NCI-H774 (cell line): ENCODE measurements around the gene SFXN3.

Experiments
- DNase-seq: peaks from one replicate; lab custom pipeline; 2025; lab: John Stamatoyannopoulos, UW

SFXN3 gene

DNA sequence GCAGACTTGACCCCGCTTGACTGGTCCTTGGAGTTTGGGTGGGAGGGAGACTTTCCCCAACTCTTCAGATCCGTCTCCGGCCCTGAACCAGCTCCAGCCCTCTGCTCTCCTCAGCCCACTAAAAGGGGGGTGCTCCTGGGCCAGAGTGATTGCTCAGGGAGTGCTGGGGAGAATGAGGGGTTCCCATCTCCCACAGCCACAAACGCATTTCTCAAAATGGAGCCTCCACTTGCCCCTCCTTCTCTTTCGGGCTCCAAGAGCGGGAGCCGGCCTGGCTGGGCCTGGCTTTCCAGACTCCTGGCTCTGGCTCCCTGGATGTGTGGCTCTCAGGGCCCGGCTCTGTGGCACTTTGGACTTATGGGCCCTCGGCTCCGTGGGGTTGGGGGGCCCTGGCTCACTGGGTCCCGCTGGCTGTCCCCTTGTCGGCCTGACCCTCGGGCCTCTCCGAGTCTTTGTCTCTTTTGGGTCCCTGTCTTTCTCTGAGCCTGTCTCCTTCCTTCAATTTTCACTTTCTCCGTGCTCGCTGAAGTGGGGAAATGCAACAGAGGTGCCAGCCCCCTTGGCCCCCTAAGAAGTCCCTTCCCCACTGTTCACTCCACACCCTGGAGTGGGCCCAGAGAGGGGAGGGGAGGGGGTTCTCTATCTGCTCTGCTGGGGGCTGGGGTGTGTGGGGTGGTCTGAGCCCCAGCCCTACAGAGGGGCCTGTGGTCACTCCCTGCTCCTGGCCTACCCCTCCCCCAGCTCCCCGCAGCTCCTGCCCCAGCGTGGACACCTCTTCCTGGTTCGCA lies 30.7 kb upstream of the SFXN3 start:
- no peak for DNase-seq

DNA sequence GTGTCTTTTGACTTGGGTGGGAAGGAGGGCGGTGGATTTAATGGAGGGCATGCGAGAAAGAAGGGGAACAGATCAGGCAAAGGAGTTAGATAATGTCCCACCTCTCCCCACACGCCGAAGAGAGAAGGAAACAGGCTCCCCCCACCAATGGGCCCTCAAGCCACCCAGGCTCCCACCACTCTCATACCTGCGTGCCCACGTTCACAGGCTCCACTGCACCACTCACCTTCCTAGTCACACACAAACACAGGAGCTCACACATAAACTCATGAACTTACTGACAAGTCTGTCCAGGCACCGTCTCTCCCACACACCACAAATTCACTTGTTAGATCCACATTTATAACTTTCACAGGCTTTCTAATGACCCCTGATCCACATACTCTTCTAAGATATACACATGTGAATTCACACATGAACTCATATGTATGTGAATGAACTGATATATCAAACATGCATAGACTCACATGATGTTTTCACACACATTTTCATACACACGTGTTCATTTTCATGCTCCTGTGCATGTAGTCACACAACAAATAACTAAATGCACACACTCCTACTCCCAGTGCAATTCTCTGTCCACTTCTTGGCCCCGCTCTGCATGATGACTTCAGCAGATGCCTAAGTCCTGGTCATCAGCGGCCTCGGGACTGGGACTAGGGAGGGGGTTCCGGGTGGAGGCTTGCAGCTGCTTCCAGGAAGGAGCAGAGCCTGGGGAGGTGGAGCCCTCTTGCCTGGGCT lies 29.9 kb upstream of the SFXN3 start:
- no peak for DNase-seq

DNA sequence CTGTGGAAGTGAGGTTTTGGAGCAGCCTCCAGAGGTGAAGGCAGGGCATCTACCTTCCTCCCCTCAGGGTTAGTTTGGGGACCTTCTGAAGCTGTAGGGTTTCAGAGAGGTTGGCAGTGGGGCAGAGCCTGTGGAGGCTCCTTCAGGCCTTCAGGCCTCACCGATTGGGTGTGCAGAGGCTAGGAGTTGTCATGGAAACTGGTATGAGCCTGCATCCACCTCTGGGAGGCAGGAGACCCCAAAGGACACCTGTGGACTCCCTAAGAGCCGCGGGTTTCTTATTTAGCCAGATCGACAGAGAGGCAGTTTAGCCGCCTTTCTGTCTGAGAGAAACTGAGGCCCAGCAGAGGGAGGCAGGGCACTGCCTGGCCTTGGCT lies 29.4 kb upstream of the SFXN3 start:
- no peak for DNase-seq

DNA sequence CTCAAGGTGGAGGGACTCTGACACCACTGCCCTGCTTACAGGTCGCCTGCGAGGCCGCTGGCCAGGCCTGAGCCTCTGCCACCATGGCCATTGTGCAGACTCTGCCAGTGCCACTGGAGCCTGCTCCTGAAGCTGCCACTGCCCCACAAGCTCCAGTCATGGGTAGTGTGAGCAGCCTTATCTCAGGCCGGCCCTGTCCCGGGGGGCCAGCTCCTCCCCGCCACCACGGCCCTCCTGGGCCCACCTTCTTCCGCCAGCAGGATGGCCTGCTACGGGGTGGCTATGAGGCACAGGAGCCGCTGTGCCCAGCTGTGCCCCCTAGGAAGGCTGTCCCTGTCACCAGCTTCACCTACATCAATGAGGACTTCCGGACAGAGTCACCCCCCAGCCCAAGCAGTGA lies 28.6 kb upstream of the SFXN3 start:
- no peak for DNase-seq

DNA sequence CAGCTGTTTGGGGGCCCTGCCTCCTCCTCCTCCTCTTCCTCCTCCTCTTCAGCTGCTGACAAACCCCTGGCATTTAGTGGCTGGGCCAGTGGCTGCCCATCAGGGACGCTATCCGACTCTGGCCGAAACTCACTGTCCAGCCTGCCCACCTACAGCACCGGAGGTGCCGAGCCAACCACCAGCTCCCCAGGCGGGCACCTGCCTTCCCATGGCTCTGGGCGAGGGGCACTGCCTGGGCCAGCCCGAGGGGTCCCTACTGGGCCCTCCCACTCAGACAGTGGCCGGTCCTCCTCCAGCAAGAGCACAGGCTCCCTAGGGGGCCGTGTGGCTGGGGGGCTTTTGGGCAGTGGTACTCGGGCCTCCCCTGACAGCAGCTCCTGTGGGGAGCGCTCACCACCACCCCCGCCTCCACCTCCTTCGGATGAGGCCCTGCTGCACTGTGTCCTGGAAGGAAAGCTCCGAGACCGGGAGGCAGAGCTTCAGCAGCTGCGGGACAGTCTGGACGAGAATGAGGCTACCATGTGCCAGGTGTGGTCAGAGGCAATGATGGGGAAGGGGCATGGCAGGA lies 27.3 kb upstream of the SFXN3 start:
- no peak for DNase-seq

DNA sequence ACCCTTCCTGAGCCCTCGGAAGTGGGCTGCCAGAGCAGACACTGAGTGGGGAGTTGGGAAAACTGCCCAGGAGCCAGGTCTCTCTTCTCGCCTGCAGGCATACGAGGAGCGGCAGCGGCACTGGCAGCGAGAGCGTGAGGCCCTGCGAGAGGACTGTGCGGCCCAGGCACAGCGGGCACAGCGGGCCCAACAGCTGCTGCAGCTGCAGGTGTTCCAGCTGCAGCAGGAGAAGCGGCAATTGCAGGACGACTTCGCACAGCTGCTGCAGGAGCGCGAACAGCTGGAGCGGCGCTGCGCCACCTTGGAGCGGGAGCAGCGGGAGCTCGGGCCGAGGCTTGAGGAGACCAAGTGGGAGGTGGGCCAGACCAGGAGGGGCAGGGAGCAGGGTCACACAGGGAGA lies 25.7 kb upstream of the SFXN3 start:
- no peak for DNase-seq

DNA sequence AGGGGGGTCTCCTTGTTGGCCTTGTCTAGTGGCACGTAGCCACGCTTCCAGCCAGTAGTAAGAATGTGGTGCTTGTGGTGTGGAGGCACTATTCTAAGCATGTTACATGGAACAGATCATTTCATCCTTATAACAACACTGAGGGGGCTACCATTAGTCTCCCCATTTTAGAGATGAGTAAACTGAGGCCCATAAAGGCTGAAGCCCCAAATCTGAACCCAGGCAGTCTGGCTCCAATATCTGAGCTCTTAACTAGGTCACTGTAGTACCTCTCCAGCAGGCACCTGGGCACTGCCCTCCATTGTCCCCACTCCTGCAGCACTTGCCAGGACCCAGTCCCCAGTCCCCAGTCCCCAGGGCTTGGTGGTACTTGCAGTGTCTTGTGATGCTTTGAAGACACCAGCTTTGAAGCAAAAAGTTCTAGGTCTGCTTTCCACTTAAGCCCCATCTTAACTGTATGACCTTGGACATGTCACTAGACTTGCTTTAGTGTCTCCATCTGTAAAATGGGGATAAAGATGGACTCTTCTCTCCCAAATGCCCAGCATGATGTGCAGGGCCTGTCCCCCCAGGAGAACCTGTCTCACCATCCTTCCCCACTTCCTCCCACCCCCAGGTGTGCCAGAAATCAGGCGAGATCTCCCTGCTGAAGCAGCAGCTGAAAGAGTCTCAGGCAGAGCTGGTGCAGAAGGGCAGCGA lies 25.0 kb upstream of the SFXN3 start:
- DNase-seq, result no peak

DNA sequence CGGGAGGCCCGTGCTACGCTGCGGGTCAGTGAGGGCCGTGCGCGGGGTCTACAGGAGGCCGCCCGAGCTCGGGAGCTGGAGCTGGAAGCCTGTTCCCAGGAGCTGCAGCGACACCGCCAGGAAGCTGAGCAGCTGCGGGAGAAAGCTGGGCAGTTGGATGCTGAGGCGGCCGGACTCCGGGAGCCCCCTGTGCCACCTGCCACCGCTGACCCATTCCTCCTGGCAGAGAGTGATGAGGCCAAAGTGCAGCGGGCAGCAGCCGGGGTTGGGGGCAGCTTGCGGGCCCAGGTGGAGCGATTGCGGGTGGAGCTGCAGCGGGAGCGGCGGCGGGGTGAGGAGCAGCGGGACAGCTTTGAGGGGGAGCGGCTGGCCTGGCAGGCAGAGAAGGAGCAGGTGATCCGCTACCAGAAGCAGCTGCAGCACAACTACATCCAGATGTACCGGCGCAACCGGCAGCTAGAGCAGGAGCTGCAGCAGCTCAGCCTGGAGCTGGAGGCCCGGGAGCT lies 24.4 kb upstream of the SFXN3 start:
- no peak for DNase-seq

DNA sequence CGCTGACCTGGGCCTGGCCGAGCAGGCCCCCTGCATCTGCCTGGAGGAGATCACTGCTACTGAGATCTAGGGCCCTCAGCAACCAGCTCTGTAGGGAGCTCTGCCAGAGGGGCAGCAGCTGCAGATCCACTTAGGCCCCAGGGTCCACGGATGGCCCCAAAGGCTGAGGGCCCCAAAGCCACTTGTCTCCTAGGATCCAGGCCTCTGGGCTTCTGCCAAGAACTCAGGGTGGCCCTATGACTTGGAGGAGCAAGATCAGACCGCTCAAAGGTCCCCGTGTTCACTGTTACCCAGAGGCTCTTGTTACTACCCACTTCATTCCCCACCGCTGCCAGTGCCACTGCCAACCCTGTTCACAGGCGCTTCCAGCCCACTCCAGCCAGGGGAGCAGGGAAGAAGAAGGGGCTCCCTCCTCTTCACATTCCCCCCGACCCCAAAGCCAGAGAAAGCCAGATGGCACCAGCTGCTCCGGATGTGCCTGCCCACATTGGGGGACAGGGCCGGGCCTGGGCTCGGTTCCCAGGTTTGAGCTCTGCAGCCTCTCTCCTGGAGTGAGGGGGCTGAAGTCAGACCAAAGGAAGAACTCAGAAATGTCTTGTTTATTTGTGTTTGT lies 23.8 kb upstream of the SFXN3 start:
- DNase-seq, result no peak

DNA sequence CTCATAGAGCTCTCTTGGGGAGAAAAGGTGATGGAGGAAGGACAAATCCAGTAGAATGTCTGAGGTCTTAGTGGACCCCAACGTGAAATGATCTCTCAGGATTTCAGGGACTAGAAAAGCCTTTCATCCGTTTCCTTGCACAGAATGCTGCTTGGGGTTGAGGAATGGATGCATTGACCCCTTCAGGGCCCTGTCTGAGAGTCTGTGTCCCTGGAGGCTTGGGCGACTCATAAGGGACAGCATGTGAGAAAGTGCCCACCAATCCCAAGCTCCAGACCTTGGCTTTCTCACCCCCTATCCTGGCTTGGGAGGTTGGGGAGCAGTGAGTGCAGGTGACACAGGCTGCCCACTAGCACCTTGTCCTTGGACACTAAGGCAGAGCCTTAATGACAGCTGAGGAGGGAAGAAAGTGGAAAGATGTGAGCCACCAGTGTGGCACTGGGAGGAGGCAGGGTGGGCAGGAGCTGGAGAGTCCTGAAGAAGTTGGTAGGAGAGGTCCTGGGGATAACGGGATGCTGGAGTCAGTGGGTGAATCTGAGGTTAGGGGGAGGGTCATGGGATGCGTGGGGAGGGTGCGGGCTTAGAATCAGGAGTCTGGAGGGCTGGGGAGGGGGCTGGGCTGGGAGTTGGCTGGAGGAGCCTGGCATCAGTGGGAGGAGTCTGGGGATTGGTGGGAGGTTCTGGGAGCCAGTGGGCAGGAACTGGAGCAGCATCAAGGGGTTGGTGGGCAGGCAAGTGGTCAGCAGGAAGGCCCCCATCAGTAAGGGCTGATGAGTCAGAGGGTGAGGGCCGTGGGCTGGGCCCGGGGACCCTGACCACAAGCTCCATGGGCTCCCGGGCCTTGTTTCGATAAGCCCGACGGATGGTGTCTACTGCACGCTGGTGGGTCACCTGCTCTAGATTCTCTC lies 22.9 kb upstream of the SFXN3 start:
- DNase-seq, result no peak

DNA sequence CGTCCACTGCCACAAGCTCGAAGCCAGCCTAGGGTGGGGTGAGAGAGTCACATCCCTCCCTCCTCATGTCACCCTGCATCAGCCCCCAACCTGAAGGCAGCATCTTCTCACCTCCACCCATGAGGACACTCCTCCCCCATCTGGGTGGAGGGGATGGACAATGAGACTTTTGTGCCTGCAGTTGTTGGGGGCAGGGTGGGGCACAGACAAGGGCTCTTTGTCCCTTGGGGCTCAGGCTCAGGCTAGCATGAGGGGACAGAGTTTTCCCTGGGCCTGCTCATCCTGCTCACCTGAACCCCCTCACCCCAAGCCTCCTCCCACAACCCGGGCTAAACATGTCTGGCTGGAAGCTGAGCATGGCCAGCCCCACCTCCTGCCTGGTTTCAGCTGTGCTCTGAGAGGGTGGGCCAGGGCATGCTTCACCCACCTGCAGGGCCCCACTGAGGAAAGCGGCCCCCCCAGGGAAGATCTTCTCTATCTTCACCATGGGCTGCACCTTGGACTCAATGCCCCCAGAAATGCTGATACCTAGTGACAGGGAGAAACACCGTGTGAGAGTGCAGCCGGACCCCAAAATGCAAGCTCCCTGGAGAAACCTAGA lies 22.1 kb upstream of the SFXN3 start:
- DNase-seq, result no peak

DNA sequence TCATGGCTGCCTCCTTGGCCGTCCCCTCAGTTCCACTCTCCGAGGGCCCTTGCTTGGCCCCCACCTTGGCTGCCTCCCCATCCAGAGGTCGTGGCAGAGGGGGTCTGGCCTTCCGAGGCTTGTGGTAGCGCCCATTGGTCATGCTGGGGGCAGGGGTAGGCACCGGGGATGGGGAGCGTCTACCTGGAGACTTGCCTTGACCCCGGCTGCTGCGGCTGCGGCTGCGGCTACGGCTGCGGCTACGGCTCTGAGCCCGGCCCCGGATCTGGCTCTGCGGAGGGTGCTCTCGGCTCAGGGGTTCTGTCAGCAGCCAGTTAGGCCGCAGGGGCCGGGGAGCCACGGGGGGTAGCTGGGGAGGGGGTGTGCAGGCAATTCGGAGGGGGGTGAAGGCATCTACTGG lies 20.7 kb upstream of the SFXN3 start:
- no peak for DNase-seq

DNA sequence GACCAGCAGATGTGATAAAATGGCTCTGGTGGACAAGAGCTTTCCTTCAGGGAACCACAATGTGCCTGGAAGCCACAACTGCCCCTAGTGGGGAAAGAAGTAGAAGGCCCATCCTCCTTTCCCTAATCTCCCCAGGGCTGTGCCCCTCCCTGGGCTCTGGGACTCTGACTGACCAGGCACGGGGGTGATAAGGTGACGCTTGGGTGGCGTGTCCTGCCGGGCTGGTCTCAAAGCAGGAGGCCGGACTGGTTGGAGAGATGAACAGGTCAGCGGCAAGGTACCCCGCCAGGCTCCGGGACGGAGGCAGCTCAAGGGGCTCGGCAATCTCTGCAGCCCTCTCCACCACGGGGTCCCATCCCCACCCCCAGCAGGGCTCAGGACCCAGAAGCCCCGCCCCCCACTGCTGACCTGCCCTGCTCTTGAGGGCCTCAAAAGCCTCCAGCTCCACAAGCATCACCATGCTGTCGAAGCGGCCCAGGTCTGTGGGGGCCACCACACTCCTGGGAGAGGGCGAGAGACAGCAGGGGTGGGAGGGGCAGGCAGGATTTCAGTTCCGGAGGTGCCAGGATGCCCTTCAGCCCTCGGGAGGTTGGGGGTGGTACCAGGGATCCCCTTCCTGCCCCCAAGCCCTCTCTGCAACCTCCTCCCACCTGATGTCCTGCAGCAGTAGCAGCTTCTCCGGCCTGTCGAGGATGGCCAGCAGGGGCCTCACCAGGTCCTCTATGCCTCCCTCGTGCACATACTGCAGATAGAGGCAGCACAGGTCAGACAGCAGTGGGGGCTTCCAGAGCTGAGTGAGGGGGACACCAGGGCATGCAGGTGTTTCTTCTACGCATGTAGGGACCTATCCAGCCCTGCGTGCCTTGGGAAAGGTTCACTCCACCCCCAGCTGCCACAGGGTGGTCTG lies 19.3 kb upstream of the SFXN3 start:
- DNase-seq, result no peak

DNA sequence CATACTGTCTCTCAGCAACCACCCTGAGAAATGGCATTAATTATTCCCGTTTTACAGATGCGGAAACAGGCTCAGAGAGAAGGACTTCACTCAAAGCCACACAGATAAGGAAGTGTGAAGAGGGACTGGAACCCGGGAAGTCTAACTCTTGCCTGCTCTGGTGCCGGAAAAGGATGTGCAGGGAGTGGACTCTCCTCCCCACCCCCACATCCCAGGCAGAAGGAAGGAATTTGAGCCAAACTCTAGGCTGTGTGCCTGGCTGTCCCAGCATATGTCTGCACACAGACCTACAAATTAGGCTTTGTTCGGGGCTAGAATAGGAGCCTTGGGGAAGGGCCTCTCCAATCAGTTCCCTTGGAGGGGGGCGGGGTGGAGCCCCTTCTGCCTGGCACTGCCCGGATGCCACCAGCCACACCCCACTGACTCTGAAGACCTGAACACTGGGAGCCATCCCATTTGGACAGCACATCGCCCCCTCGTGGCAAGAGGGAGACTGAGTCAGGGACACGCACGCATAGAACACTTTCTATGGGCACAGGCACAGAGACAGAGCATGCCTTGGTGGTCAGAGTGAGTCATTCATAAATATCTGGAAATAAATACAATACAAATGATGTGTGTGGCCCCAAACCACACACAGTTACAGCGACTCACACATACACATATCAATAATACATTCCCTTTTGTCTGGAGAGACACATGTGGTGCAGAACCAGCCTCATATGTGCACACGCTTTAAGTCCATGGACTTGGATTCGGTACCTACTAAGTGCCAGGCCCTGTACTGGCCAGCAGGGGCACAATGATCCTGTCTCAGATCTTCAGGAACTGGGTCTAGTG lies 18.3 kb upstream of the SFXN3 start:
- peak; percentile 16 for DNase-seq

DNA sequence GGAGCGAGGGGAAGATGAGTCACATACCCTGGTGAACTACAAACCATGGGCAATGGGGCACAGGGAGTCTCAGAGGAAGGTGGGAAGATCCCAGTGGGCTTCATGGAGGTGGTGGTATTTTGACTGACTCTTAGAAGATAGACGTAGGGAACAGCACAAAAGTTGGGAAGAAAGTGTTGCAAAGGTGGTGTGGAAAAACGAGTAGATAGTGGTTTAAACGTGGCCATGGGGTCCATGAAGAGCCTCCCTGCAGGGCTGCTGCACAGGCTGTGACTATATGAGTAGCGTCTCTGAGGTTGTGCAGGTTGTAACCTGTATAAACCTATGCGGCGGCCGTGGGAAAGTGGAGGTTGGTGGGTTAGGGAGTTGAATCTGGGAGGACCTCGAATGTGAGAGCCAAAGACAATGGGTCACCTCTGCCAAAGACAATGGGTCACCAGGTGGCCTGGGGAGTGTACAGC lies 17.6 kb upstream of the SFXN3 start:
- no peak for DNase-seq

DNA sequence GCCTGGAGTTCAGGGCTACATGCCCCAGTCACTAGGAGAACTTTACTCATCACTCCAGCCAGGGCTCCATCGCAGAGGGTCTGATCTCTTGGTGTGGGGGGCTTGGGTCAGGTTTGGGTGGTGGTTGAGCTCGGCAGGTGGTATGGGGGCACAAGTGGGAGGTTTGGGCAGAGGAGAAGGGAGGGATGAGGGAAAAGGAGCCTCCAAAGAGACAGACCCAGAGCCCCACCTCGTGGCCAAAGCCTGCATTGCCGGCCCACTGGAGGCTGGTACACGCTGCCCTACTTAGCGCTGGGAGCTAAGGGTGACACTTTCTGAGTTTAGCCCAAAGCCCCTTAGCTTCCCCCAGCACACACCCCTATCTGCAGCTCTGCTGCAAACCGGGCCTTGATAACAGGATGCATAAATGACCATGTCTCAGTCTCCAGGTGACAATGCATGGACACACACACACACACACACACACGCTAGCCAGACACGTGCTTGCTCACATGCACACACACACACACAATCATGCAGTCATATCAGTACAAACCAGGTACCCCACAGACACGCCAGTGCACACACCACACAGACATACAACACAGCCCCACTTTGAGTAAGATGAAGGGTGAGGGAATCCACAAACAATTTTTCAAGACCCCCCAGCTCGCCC lies 16.7 kb upstream of the SFXN3 start:
- DNase-seq, result no peak

DNA sequence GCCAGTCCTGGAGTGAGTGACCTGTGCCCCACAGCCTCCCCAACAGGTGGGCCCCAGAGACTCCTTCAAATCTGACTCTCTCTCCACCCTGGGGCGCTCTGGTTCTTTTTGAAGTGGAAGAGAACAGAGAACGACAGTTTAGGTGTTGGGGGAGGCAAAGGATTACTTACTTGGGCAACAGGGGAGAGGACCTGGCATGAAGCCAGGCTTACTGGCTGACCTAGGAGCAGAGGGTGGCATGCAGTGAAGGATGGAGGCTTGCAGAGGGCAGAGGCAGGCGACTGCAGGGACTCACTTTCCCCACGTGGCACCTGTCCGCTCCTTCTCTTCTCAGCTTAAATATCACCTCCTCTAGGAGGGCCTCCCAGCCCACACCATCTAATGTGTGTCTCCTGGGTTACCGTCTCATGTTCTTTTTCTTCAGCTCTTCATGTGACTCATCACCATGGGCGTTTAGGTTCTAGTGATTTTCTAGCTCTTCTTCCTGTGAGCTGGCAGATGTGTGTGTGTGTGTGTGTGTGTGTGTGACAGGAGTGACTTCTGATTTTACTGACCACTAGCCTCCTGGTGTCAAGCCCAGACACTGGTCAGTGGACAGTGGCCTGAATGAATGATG lies 16.0 kb upstream of the SFXN3 start:
- DNase-seq, result no peak

DNA sequence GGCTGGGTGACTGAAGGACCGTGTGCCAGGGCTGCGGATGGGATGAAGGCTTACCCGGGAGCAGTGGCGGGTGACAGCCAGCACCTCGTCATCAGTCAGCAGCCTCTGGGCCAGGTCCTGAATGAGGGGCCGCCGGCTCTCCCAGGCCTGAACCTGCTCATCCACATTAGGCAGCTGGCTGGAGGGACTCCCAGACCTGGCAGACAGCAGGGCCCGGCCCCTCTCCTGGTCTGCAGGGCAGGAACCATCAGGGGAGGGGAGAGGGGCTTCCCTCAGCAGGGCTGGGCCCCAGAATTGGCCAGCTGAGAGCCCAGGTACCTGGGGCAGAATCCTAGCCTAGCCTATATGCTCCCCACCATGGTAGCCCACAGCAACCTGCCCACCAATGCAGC lies 15.5 kb upstream of the SFXN3 start:
- DNase-seq, result no peak
